ENCODE results near the gene CTSV.
"Not testable (repeated sequence)": the region's sequence is repeated elsewhere in the genome, so short reads cannot be mapped to it uniquely, and the experiment has no call there.

The CTSV gene

DNA sequence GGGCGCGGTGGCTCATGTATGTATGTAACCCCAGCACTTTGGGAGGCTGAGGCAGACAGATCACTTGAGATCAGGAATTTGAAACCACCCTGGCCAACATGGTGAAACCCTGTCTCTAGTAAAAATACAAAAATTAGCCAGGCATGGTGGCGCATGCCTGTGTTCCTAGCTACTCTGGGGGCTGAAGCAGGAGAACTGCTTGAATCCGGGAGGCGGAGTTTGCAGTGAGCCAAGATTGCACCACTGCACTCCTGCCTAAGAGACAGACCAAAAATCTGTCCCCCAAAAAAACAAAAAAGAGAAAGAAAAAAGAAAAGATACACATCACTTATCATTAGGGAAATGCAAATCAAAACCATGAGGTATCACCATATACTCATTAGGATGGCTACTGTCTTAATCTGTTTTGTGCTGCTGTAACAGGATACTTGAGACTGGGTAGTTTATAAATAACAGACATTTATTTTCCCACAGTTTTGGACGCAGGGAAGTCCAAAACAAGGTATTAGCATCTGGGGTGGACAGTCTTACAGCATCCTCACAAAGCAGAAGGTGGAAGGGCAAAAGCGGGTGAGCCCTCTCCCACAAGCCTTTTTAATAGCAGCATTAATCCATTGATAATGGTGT, 55.3 kb downstream of the CTSV start:
- not testable (repeated sequence) for H3K4me3 ChIP-seq (ENCODE audit: control insufficient read depth, low read depth, low read length); DNase-seq (ENCODE audit: low read depth)
